ENCODE results near the gene GPC5.
"Not testable (repeated sequence)": the region's sequence is repeated elsewhere in the genome, so short reads cannot be mapped to it uniquely, and the experiment has no call there.

GPC5 gene

DNA sequence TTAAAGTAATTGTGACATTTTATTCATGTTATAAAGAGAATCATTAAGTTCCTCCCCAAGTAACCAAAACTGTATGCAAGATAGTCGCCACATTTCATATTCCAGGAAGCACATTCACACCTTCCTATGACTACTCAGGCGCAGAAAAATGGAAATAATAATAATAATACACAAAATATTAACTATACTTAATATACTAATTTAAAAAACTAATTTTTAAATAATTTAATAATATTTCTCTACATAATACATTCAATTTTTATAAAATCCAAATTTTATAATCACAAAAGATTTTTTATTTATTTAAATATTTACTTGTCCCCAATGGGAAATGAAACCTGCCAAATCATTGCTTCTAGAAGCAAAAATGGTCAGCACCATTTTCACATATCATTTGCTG is 1030.8 kb downstream of the GPC5 start:
- FAIRE-seq = no peak

DNA sequence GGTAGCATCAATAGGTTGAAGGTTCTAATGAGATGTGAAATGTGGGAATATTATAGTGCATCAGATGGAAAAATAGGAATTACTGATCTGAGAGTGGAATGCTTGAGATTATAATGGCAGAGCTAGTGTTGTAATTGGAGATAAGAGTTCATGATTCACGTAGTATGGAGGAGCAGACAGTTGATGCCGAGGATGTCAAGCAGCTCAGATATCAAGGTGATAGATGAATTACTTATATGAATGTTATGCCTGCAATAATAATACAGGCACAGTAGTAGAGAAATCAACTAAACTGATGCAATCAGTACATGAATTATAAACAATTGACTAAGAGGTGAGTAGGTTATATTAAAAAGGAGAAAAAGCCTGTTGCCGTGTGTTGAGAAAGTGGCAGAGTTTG is 1035.0 kb downstream of the GPC5 start:
- no peak for FAIRE-seq

DNA sequence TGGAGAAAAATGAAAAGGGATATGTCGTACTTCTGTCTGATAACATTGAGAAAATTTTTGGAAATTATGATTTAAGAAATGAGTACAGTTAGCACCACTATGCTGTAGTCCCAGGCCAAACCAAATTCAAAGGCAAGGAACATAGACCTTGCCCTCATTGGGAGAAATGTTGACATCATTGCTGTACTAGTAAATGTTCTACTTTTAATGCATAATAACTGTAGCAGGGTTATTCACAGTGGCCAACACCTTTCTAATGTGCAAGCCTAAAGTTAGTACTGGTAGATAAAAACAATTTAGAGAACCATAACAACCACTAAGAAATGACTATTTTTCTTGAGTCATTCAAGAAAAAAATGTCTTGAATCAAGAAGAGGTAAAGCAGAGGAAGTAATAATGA is 1035.5 kb downstream of the GPC5 start:
- FAIRE-seq = no peak

DNA sequence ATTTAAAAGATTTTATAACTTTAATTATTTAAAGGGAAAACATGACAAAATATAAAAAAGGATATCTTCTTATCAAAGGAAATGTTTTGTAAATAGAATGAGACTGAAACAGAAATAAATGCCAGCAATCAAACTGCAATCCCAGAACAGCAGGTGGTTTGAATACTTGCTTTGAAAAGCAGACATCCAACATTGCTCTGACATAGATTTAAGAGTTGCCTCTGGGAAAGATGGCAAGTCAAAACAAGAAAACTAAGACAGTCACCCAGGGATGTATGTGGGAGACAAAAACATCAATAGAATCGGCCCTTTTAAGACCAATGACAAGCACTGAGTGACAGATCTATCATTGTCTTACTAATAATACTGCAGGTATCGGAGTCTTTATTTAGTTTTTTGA is 1038.5 kb downstream of the GPC5 start:
- no peak for FAIRE-seq

DNA sequence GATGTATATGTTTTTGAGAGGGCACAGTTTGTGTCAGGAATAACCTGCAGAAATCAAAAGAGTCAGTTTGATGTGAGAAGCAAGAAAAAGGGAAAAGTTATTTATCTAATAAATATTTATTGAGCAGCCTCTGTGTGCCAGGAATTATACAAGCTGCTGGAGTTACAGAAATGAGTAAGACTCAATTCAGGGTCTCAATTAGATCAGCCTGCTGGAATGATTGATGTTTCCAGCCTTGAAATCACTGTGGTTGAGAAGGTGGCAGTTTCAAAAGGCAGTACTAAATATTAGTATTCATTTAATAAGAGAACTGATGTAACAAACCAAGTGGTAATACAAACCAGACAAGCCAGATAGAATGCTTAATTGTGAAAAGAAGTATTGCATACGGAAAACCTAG is 1045.8 kb downstream of the GPC5 start:
- FAIRE-seq = no peak

DNA sequence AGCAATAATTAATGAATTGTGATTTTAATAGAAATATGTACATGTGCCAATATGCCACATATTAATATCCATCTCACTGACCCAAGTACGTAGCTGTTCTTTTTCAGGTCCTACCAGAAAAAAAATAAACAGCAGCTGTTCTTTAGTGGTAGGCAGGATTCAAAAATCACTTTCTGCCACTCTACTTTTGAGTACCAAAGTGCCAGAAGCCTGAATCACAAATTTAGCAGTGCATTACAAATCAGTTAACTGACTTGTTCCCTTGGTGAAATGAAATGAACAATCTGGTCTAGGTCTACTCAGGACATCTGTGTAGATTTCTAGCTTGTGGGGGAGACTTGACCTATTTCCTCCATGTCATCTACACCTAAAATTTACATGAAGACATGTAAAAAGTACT is 1052.6 kb downstream of the GPC5 start:
- FAIRE-seq = peak; percentile 91

DNA sequence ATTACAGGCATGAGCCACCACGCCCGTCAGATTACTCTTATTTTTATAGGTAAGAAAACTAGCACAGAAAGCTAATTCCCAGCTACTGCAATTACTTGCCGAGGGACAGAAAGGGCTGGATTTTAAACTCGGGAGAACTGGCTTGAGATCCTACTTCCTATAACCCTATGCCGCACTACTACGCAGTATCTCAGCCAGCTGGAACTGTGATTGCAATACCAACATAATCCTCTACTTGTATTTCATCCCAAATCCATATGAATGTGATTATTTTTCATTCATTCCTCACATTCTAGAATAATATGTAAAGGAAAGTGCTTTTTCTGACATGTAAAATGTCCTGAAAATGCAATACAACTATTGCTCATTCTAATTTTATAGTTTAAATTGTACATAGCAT is 1054.4 kb downstream of the GPC5 start:
- FAIRE-seq = no peak

DNA sequence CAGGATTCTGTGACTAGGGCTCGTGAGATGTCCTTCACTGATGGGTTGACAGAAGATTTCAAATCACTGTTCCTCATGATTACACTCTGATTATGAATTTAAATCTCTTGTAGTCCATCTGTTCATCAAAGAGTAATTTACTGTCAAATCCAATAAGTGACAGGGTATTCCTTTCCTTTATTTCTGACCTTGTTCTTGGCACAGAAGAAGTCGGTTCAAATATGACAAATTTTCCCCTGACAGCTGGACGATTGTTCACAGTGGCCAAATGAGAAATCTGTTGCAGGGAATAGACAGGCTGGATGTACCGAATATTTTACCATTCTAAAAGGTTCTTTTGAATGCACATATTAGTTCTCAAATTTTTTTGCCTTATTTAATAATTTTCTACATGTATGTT is 1060.9 kb downstream of the GPC5 start:
- FAIRE-seq = peak; percentile 86

DNA sequence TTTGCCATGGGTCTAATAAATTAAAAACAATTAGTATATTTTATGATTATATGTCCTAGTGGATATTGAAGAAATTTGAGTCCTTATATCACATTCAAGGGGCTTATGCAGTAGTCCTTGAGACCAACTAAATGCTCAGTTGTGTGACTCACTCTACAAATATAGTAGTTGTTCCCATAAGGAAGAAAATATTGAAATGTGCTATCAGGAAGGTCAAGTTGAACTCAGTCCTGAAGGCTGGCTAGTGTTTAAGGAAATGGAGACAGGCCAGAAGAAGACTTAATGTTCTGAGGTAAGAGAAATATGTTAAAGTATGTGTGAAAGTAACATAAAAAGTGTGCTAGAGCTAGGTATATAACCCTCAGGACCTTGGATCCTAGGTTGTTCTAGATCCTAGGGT is 1062.1 kb downstream of the GPC5 start:
- FAIRE-seq = peak; percentile 85

DNA sequence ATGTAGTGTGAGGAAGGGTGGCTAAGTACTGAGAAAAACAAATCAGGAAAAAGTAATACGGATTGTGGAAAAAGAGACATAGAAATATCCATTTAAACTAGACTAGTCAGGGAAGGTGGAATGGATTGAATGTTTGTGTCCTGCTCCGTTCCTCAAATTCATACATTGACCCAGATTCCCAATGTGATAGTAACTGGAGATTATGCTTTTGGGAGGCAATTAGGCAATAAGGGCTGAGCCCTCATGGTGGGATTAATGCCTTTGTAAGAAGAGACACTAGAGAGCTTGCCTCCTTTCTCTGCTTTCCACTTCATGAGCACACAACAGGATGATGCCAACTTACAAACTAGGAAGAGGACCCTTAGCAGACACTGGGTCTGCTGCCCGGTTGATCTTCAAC is 1063.0 kb downstream of the GPC5 start:
- FAIRE-seq = no peak

DNA sequence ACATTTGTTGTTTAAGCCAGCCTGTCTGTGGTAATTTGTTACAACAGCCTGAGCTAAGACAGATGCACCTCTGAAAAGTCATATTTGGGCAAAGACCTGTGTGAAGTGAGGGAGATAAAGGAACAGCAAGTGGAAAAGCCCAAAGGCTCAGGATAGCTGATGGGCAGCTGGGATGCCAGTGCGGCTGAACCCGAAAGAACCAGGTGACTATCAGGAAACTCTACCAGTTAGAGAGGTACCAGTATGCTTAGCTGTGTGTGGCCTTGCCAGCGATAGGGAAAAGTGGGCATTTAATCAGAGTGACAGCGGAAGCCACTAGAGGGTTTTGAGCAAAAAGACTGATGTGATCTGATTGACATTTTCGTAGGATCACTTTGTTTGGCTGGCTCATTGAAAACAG is 1063.4 kb downstream of the GPC5 start:
- no peak for FAIRE-seq

DNA sequence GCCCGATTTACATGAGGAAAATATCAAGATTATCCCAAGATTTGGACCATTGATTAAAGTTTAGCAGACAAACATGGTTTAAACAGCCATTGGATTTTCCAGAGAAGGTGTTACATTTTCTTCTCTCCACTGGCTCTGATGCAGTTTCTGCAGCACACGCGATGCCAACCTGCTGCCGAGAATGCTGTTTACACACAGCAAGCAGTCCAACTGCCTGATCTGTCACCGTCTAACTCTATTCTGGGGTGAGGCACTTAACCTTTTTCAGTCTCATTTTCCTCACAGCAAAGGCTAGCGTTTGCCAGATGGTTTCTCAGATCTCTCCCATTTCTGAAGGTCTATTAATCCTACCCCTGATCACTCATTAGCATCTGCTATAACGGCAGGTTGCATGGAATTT is 1064.7 kb downstream of the GPC5 start:
- no peak for FAIRE-seq

DNA sequence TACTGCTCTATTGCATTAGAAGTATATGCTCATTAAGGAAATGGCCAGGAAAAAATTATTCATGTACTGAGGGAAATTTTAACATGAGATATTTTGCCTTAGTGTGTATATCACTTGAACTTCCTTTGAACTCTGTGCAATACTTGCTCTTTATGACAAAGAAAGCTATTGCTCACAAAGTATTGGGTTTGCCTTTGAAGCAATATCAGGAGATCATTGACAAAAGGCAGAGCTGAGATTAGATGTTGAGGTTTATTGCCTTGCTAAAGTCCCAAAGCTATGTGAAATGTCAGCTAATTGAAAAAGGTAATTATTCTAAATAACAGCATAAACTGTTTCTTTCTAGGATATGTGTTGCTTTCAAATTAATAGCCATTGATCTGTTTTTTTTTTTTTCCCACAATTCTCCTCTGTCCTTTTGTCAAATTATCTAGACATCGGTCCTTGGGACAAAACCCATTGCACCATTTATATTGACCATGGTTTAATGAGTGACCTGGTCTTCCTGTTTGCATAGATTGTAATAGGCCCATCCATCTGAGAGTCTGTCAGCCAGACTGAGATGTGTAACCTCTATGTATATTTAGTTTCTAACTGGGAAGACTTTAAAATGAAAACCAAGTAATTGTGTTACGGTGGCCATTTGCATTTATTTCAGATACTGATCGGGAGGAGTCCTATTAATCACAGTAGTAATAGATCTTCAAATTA is 1075.5 kb downstream of the GPC5 start:
- FAIRE-seq = no peak

DNA sequence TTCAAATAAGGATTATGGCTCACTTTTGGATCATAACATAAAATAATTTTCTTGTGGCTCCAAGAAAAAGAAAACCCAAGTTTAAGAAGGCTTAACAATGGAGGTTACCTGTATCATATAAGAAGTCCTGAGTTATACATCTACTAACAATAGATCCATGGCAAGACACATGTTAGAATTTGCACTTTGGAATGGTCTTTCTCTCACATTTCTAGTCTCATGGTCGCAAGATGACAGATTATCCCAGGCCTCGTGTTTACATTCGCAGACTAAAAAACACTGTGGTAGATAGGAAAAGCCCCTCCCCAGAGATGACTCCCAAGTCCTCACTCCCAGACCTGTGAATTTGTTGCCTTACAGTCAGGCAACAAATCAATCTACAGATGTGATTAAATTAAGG is 1082.0 kb downstream of the GPC5 start:
- FAIRE-seq = no peak

DNA sequence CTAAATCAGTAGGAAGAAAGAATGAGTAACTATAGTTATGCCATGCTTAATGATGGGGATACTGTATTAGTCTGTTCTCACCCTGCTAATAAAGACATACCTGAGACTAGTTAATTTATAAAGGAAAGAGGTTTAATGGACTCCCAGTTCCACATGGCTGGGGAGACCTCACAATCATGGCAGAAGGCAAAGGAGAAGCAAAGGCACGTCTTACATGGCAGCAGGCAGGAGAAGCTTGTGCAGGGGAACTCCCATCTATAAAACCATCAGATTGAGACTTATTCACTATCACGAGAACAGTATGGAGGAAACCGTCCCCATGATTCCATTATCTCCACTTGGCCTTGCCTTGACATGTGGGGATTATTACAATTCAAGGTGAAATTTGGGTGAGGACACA is 1084.4 kb downstream of the GPC5 start:
- FAIRE-seq = not testable (repeated sequence)

DNA sequence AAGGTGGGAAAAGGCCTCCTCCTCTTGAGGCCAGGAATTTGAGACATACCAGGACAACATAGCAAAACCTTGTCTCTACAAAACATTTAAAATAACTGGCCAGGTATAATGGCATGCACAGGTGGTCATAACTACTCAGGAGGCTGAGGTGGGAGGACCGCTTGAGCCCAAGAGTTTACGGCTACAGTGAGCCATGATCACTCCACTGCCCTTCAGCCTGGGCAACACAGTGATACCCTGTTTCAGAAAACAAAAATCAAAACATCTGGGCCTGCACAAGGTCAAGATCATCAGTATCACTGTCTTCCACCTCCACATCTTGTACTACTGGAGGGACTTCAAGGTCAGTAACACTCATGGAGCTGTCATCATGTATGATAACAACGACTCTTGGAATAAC is 1085.5 kb downstream of the GPC5 start:
- no peak for FAIRE-seq

DNA sequence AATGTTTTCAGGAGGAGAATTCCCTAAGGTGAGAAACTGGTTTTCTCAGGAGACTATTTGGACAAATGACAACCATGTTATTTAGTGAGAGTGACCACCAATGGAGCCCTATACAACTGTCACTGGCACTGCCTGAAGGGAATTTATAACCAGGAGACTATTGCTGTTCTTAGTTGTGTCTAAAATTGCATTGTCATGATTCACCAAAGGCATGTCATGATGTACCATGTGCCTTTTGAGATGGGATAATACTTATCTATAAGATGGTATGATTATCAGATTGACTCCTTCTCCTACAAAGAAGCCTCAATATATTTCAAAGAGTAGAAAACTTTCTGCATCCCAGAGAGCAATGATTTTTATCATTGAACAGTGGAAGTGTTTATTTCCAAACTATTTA is 1088.8 kb downstream of the GPC5 start:
- FAIRE-seq = no peak

DNA sequence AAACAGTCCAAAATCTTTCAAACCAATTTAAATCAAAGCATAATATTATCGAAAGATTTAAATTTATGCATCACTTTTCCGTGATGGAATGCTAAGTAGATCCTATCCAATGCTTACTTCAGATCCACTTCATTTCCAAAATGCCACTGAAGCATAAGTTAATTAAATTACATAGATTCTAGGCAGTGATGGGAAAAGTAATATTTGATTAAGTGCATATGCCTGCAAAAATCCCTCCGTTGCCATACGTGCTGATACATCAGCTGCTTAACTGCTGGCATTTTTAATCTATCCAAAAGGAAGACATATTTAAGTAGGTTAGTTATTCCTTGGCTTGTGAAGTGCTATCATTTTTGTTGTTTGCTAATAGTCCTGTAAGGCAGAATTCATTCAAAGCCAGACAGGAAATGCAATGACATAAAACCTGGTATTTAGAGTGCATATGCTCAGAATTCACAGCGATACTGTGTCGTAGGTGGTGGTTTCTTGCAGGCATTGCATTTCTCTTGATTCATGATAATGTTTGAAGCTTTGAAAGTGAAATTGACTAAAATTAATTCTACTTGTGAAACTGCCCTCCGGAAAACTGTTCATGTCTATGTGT is 1089.9 kb downstream of the GPC5 start:
- FAIRE-seq = no peak

DNA sequence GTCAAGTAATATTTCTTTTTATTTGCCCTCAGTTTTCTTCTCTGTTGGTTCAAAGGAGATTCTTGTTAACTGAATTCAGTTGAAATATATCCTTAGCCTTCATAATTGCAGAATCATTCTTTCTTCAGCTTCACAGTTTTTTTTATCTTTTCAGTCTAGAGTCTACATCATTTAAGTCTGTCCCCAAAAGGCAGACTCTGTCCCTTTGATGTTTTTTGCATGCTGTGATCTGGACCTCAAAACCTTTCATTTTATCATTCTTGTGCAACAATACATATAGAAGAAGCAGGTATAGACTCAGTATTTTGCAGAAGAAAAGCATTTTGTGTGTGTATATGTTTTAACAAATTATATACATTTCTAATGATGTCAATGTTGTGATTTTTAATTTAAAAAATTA is 1093.4 kb downstream of the GPC5 start:
- no peak for FAIRE-seq

DNA sequence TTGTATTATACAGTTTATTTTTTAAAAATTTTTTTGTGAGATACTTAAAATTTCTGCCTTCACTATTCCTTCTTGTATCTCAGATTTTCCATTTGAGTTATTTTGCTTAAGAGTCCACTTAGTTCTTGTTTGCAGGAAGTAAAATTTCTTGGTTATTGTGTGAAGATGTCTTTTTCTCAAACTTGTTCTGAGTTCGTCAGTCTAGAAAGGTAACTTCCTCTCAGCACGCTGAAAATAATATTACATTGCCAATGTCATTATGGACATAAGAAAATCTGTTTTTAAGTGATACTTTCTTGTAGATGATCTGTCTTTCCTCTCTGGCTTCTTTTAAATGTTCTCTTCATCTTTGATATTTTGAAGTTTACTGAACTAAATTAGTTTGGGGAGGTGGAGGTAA is 1096.5 kb downstream of the GPC5 start:
- FAIRE-seq = no peak

DNA sequence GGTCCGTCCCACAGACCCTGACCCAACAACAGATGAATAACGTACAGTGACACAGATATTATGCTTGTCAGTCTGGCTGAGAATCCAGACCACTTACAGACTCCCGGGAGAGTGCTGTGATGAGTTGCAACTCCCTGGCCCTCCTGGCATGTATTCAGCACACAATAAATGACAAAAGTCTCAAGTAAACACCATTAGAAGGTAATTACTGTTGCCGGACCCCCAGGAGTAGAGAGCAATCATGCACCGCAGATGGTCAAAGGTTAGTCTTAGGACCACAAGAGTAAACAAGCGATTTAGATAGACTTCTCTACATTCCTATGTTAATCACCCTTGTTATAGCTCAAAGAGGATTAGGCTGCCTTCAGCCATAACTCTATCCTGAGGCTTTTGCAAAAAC is 1101.8 kb downstream of the GPC5 start:
- FAIRE-seq = no peak

DNA sequence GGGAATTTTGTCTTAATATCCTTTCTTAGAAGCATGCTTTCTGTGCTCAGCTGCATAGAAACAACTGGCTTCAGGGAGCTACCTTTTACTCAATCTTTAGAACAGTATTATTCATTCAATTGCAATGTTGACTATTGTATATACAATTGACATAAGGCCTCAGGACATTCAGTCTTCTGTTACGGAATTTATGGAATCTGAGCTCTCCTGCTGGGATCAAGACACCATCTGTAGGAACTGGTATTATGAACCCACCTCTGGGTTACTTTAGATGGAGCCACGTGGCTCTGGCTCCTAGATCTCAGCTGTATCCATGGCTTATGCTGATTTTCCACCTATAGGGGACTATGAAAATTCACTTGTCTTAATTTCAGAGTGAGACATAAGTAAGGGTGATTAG is 1112.0 kb downstream of the GPC5 start:
- no peak for FAIRE-seq

DNA sequence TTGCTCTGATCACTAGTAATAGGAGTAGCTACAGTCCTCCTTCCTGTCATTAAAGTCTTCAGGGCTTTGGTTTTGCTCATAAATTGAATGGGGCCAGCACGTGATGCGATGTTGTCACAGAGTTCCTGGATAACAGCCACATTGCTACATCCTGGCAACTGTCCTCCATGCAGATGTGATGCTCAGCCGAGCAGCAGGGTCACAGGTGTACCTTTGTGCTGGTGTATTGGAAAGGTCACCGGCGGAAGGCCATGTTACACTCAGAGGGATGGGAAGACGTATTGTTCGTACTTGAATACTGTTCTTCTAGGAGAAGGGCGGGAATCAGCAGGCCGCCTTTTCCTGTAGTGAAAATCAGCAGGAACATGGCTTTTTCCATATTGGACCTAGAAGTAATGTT is 1114.4 kb downstream of the GPC5 start:
- FAIRE-seq = no peak

DNA sequence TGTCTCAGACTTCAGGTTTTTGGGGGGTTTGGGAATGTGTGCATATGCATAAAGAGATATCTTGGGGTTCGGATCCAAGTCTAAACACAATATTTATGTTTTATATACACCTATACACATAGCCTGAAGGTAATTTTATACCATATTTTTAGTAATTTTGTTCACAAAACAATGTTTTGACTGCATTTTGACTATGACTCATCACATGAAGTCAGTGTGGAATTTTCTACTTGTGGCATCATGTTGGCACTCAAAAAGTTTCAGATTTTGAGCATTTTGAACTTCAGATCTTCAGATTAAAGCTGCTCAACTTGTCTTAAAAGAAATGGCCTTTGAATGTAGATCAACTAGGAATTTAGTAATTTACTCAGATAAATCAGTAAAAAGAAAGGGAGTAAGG is 1115.3 kb downstream of the GPC5 start:
- FAIRE-seq = peak; percentile 55

DNA sequence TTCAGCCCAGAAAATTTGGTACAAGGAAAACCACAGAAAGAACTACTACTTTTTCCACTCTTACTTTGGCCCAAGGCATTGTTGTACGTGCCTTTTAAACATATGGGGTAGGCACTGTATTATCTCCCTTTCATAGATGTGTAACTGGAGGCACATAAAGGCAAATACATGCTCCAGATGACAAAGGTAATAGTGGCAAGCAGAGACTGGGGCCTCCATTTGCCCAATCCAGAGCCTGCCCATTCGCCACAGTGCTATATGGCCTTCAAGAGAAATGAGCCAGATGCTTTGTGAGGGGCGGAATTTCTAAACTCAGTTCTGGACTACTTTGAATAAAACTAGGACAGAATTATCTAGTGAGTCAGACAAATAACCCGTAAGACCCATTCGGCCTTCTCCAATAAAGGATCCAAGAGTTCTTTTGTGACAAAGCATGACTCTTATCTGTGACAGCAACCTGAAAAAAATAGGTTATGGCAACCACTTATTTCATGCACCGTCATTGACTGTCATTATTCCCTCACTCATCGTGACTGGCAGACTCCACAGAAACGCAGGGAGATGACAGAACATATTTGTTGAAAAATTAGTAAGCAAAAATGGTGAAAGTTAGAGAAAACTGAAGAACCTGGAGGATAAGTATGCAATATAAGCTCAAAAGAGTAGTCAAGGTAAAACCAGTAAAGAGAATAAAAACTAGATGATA is 1116.2 kb downstream of the GPC5 start:
- no peak for FAIRE-seq

All from islet of Langerhans (tissue), 1 donor.